GM23338 (cell line): ENCODE measurements around the gene GRK2. TPM values are rescaled to one million over a fixed set of nuclear protein-coding genes. Genes with fewer than 3 reads are reported as not detected.

ENCODE experiments used
- ATAC-seq: fragments of 200-7000 bp; cut with Tn5 transposase; 3 replicates; pipeline ENCODE4 v1.9.1; 2020
- DNase-seq: peaks from one replicate; pipeline ENCODE4 v3.0.0-alpha.2; 2015; ENCODE audit warnings: low spot score
- H2AFZ ChIP-seq: fragments of 200-600 bp; sonication (generic); 2 replicates; pipeline ENCODE4 v1.8.0; 2016; ENCODE audit warnings: antibody characterized with exemption, mild to moderate bottlenecking, moderate library complexity
- H3F3A ChIP-seq: fragments of 200-600 bp; sonication (generic); replicated peaks from 2 replicates; pipeline ENCODE4 v1.8.0; 2017; ENCODE audit warnings: antibody characterized with exemption, mixed run types, low read depth
- H3K27ac ChIP-seq: fragments of 200-600 bp; sonication (generic); 2 replicates; pipeline ENCODE4 v1.6.1; 2016; ENCODE audit warnings: low read depth
- H3K27me3 ChIP-seq: fragments of 200-600 bp; sonication (generic); 2 replicates; pipeline ENCODE4 v1.8.0; 2016; ENCODE audit warnings: mild to moderate bottlenecking, mixed run types, moderate library complexity; ENCODE audit not compliant: insufficient read depth
- H3K36me3 ChIP-seq: fragments of 200-600 bp; sonication (generic); 2 replicates; pipeline ENCODE4 v1.8.0; 2016; ENCODE audit warnings: mild to moderate bottlenecking; ENCODE audit not compliant: insufficient read depth
- H3K4me1 ChIP-seq: fragments of 200-600 bp; sonication (generic); 2 replicates; pipeline ENCODE4 v1.8.0; 2016; ENCODE audit warnings: mild to moderate bottlenecking, moderate library complexity; ENCODE audit not compliant: insufficient read depth
- H3K4me2 ChIP-seq: fragments of 200-600 bp; sonication (generic); 2 replicates; pipeline ENCODE4 v1.7.1; 2017; ENCODE audit warnings: mixed run types
- H3K4me3 ChIP-seq: fragments of 200-600 bp; sonication (generic); 2 replicates; pipeline ENCODE4 v1.6.1; 2016; ENCODE audit warnings: mixed run types
- H3K79me2 ChIP-seq: fragments of 200-600 bp; sonication (generic); replicated peaks from 2 replicates; pipeline ENCODE4 v1.8.0; 2017; ENCODE audit warnings: mild to moderate bottlenecking; ENCODE audit not compliant: insufficient read depth
- H3K9me2 ChIP-seq: fragments of 200-600 bp; sonication (generic); 2 replicates; pipeline ENCODE4 v1.8.0; 2017; ENCODE audit not compliant: insufficient read depth
- H4K20me1 ChIP-seq: fragments of 200-600 bp; sonication (generic); replicated peaks from 2 replicates; pipeline ENCODE4 v1.8.0; 2017; ENCODE audit warnings: mild to moderate bottlenecking; ENCODE audit not compliant: insufficient read depth
- H3K27ac Mint-ChIP-seq: 2 replicates; pipeline ENCODE4 v1.8.0; 2020; ENCODE audit warnings: inconsistent platforms, mild to moderate bottlenecking, moderate library complexity, mixed read lengths
- H3K27me3 Mint-ChIP-seq: 3 replicates; pipeline ENCODE4 v1.8.0; 2022; ENCODE audit warnings: low read depth, mild to moderate bottlenecking, moderate library complexity, mixed read lengths, inconsistent platforms; ENCODE audit not compliant: insufficient read depth, poor library complexity
- H3K36me3 Mint-ChIP-seq: 3 replicates; pipeline ENCODE4 v1.8.0; 2021; ENCODE audit warnings: low read depth, mild to moderate bottlenecking, inconsistent platforms, moderate library complexity, mixed read lengths
- H3K4me1 Mint-ChIP-seq: 3 replicates; pipeline ENCODE4 v1.8.0; 2020; ENCODE audit warnings: mild to moderate bottlenecking, inconsistent platforms, mixed read lengths
- H3K4me3 Mint-ChIP-seq: 3 replicates; pipeline ENCODE4 v1.8.0; 2021; ENCODE audit warnings: moderate library complexity, mild to moderate bottlenecking, inconsistent platforms, mixed read lengths
- H3K9me3 Mint-ChIP-seq: 3 replicates; pipeline ENCODE4 v1.8.0; 2020; ENCODE audit warnings: moderate library complexity, mild to moderate bottlenecking, inconsistent platforms, mixed read lengths
- CREB1 ChIP-seq: fragments of 250-450 bp; sonication (Bioruptor Pico); IDR thresholded peaks from 2 replicates; pipeline ENCODE4 v1.5.0; 2020; ENCODE audit warnings: low read depth, mild to moderate bottlenecking, moderate library complexity
- EZH2 ChIP-seq: fragments of 200-600 bp; sonication (generic); IDR thresholded peaks from one replicate; pipeline ENCODE4 v1.8.0; 2017; ENCODE audit warnings: antibody characterized with exemption, mild to moderate bottlenecking, low read depth; ENCODE audit not compliant: unreplicated experiment
- NANOG ChIP-seq: IDR thresholded peaks from 2 replicates; pipeline ENCODE4 v1.6.1; 2016; ENCODE audit warnings: antibody characterized with exemption, borderline replicate concordance
- POLR2AphosphoS5 ChIP-seq: IDR thresholded peaks from 2 replicates; pipeline ENCODE4 v1.6.1; 2016; ENCODE audit warnings: antibody characterized with exemption, low read depth
- STAT1 ChIP-seq: IDR thresholded peaks from one replicate; pipeline ENCODE4 v1.6.1; 2016; ENCODE audit warnings: antibody characterized with exemption; ENCODE audit not compliant: unreplicated experiment
- polyA plus RNA-seq: library from polyadenylated mRNA; unstranded; fragments of >200 nt; fragmentation: Nextera tagmentation; extraction: Ambion mirVana; gene quantifications from 2 replicates; pipeline ENCODE4 v1.2.1, GENCODE V29; 2016
- total RNA-seq: library from RNA; depleted of rRNA; stranded (reverse); fragments of >200 nt; shearing (Covaris generic); gene quantifications from 2 replicates; pipeline ENCODE4 v1.2.3, GENCODE V29; 2014
- TF ChIP-seq, protein P1 (sequence below), 2 experiments: fragments of 200-600 bp in 1 of 2; sonication (generic) in 1 of 2; conservative IDR thresholded peaks; 2 replicates each; pipeline versions ENCODE4 v1.5.1 to v1.6.1; 2016 to 2017; ENCODE audit warnings: antibody characterized with exemption in 2 of 2, low read depth in 2 of 2, mild to moderate bottlenecking in 2 of 2, moderate library complexity in 1 of 2
- TF ChIP-seq, protein P2 (sequence below): IDR thresholded peaks from 2 replicates; pipeline ENCODE4 v1.6.1; 2016; ENCODE audit warnings: antibody characterized with exemption

Gene GRK2
- total and polyA plus RNA-seq, 2 experiments from 2014 or later, result 19.5 to 72.5 TPM

DNA sequence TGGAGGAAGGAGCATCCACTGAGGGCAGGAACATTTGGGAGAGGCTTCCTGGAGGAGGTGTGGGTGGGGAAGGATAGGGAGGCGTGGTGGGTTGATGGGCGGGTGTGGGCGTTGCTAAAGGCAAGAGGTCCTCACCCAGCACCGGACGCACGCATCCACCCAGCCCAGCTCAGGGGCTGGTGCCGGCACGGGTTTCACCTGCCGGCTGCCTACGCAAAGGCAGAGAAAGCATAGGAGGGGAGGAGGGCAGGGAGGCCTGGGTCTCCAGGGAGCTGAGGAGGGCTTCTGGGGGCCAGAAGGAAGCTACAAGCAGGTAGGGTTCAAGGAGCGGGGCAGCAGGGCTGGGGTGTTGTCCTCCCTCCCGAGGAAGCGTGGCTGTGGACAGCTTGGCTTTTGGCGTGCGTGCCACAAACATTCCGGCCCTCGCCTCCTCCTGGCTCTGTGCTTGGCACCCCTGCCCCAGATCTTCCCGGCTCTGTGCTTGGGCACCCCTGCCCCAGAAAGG, 44.8 kb downstream of the GRK2 start (continued):
- TF ChIP-seq NANOG (no peak), STAT1 (no peak)

DNA sequence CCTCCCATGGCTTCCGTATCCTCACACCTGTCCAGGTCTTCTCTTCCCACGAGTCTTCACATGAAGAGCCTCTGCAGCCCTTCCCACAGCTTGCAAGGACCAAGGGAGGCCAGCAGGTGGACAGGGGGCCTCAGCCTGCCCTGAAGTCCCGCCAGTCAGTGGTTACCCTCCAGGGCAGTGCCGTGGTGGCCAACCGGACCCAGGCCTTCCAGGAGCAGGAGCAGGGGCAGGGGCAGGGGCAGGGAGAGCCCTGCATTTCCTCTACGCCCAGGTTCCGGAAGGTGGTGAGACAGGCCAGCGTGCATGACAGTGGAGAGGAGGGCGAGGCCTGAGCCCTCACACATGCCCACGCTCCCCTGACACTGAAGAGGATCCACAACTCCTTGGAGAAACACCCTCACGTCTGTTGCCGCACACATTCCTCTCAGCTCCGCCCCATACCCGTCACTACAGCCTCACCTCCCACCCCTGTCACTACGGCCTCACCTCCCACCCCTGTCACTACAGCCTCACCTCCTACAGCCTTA, 45.3 kb downstream of the GRK2 start:
- no peak for DNase-seq
- H3K36me3 Mint-ChIP-seq, result no peaks in the 10 kb centered on the region
- no peak overlapping the region for H3K27ac ChIP-seq
- peaks cover 10% of the 10 kb centered on the region; the same call in 1 of the 2 replicates for H3K27me3 ChIP-seq
- no peaks in the 10 kb centered on the region for H4K20me1 ChIP-seq
- peaks cover 5% of the 10 kb centered on the region for H3K27me3 Mint-ChIP-seq
- no peak overlapping the region for H3K4me3 Mint-ChIP-seq
- no peak overlapping the region for H2AFZ ChIP-seq
- H3K4me2 ChIP-seq, result no peak overlapping the region
- H3K36me3 ChIP-seq, result no peaks in the 10 kb centered on the region
- H3K79me2 ChIP-seq, result no peaks in the 10 kb centered on the region
- H3F3A ChIP-seq, result no peaks in the 10 kb centered on the region
- H3K27ac Mint-ChIP-seq, result no peak overlapping the region
- H3K4me3 ChIP-seq, result no peak overlapping the region
- H3K4me1 ChIP-seq, result peaks cover 4% of the 10 kb centered on the region; the same call in 1 of the 2 replicates
- H3K9me3 Mint-ChIP-seq, result no peaks in the 10 kb centered on the region
- ATAC-seq, result peak; percentile 31
- no peaks in the 10 kb centered on the region for H3K9me2 ChIP-seq
- TF ChIP-seq, protein P1, sequence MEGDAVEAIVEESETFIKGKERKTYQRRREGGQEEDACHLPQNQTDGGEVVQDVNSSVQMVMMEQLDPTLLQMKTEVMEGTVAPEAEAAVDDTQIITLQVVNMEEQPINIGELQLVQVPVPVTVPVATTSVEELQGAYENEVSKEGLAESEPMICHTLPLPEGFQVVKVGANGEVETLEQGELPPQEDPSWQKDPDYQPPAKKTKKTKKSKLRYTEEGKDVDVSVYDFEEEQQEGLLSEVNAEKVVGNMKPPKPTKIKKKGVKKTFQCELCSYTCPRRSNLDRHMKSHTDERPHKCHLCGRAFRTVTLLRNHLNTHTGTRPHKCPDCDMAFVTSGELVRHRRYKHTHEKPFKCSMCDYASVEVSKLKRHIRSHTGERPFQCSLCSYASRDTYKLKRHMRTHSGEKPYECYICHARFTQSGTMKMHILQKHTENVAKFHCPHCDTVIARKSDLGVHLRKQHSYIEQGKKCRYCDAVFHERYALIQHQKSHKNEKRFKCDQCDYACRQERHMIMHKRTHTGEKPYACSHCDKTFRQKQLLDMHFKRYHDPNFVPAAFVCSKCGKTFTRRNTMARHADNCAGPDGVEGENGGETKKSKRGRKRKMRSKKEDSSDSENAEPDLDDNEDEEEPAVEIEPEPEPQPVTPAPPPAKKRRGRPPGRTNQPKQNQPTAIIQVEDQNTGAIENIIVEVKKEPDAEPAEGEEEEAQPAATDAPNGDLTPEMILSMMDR (conservative IDR thresholded peaks at IDR 0.05; ENCODE audit: low read depth in 2 of 2), result 0 out of 4 replicates have a peak, but pooled peaks of 1 of the 2 experiments have one; percentile 8
- TF ChIP-seq POLR2AphosphoS5 (no peak), EZH2 (no peak)
- peaks cover 2% of the 10 kb centered on the region; the same call in 1 of the 3 replicates for H3K4me1 Mint-ChIP-seq

- DNase-seq, result no peak
- H4K20me1 ChIP-seq, result no peaks in the 10 kb centered on the region
- H3K27ac ChIP-seq, result no peak overlapping the region
- TF ChIP-seq CREB1 (CRISPR knock-in tag), result no peak
- TF ChIP-seq, protein P2, sequence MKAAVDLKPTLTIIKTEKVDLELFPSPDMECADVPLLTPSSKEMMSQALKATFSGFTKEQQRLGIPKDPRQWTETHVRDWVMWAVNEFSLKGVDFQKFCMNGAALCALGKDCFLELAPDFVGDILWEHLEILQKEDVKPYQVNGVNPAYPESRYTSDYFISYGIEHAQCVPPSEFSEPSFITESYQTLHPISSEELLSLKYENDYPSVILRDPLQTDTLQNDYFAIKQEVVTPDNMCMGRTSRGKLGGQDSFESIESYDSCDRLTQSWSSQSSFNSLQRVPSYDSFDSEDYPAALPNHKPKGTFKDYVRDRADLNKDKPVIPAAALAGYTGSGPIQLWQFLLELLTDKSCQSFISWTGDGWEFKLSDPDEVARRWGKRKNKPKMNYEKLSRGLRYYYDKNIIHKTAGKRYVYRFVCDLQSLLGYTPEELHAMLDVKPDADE, result no peak
- no peaks in the 10 kb centered on the region for H3K36me3 ChIP-seq
- H3K9me2 ChIP-seq, result no peaks in the 10 kb centered on the region
- Mint-ChIP-seq H3K4me3 (no peak overlapping the region; the same call in 2 of the 3 replicates), H3K9me3 (no peaks in the 10 kb centered on the region), H3K4me1 (peaks cover 2% of the 10 kb centered on the region; the same call in 1 of the 3 replicates), H3K27ac (no peak overlapping the region), H3K36me3 (no peaks in the 10 kb centered on the region), H3K27me3 (peaks cover 5% of the 10 kb centered on the region)
- H3K4me3 ChIP-seq, result no peak overlapping the region
- H3K79me2 ChIP-seq, result no peaks in the 10 kb centered on the region
- H3K4me2 ChIP-seq, result no peak overlapping the region
- H2AFZ ChIP-seq, result no peak overlapping the region
- H3K4me1 ChIP-seq, result peaks cover 4% of the 10 kb centered on the region; the same call in 1 of the 2 replicates
- peaks cover 10% of the 10 kb centered on the region; the same call in 1 of the 2 replicates for H3K27me3 ChIP-seq
- H3F3A ChIP-seq, result no peaks in the 10 kb centered on the region
- ATAC-seq, result no peak
These were observed 46.1 kb downstream of the GRK2 start for GRCh38 chr11:67312187-67313021.
